Body of pancreas (tissue), 4 donors: ENCODE data around the gene RASA2.

ENCODE experiments used
- POLR2A ChIP-seq, 3 donors: fragments of 450-650 bp; IDR thresholded peaks; one replicate each; pipeline ENCODE4 v1.6.1; 2016; ENCODE audit warnings: antibody characterized with exemption in 3 of 3, mild to moderate bottlenecking in 2 of 3
- TF ChIP-seq, protein P1 (sequence below), 7 experiments: fragments of 450-650 bp in 4 of 7; fragments of 200-600 bp in 3 of 7; sonication (generic) in 3 of 7; IDR thresholded peaks; one replicate each; pipeline ENCODE4 v1.5.1; 2016 to 2019; ENCODE audit warnings: antibody characterized with exemption in 7 of 7

- TF ChIP-seq, protein P1, sequence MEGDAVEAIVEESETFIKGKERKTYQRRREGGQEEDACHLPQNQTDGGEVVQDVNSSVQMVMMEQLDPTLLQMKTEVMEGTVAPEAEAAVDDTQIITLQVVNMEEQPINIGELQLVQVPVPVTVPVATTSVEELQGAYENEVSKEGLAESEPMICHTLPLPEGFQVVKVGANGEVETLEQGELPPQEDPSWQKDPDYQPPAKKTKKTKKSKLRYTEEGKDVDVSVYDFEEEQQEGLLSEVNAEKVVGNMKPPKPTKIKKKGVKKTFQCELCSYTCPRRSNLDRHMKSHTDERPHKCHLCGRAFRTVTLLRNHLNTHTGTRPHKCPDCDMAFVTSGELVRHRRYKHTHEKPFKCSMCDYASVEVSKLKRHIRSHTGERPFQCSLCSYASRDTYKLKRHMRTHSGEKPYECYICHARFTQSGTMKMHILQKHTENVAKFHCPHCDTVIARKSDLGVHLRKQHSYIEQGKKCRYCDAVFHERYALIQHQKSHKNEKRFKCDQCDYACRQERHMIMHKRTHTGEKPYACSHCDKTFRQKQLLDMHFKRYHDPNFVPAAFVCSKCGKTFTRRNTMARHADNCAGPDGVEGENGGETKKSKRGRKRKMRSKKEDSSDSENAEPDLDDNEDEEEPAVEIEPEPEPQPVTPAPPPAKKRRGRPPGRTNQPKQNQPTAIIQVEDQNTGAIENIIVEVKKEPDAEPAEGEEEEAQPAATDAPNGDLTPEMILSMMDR (IDR thresholded peaks at IDR 0.05), result no peak
- no peak for TF ChIP-seq POLR2A (IDR thresholded peaks at IDR 0.05)
Measured at GRCh38 chr3:141457624-141458236, 29.1 kb upstream of the RASA2 start.
